Measurements from ENCODE around the gene DDX31. TPM values are rescaled to one million over a fixed set of nuclear protein-coding genes. Genes with fewer than 3 reads are reported as not detected.
A peak's percentile ranks its signal among the peaks of the same experiment; 100 is the strongest.
"Not testable (repeated sequence)": the region's sequence is repeated elsewhere in the genome, so short reads cannot be mapped to it uniquely, and the experiment has no call there.

The DDX31 gene
- total RNA-seq (2014; rRNA removed) (14.2 and 14.6 TPM in 2 replicates), Bru-seq, nascent RNA (percentile 73 among the genes with signal in this experiment), BruChase-seq, experiment 1, labeled RNA remaining after a 6-hour chase (percentile 65 among the genes with signal in this experiment), BruChase-seq, experiment 2, labeled RNA remaining after a 2-hour chase (percentile 74 among the genes with signal in this experiment)
- long read RNA-seq, full-length matches to known transcripts = 12 of 25 reads
- long read RNA-seq, partial matches to known transcripts = 3 of 25 reads
- long read RNA-seq, other reads (novel, unspliced or antisense) = 10 of 25 reads

DNA sequence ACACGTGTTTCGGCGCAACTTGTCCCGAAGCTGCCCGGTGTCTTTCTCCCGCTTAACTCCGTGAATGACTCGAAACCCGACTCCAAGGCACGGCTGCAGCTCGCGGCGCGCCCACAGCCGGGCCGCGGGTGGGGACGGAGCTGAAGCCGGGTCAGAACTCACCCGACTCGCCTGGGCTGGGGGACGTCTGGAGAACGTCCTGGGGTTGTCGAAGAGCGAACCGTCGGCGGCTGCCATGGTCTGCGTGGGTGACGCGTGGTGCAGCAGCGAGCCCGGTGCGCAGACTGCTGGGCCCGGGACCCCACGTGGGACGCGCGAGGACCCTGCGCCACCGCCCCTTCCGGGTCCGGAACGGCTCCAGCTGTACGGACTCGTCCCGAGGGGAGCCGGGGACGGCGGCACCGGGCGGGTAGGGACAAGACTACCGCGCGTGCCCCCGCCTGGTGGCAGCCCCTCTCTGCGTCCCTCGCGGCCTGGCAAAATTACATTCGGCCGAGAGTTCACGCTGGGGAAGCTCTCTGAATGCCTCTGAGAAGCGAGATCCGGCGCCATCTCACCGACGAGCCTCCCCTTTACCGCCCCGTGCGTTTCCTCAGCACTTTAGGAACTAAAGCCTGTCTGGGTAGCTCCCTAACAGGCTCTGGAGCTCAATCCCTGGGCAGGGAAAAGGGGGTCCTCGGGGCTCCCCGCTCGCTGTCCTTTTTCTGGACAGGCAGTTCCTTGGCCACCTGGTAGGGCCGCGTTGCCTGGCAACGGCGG lies at the start of gene DDX31:
DDX31 (minus strand) TSS at position 286 of the 759 bp plus-strand sequence; CDS start at position 237, 49 bp downstream.
- H3K4me3 ChIP-seq (ENCODE audit: low read length) = peak within 1 kb of the TSS; percentile 91
- DNase-seq = peak; percentile 65

DNA sequence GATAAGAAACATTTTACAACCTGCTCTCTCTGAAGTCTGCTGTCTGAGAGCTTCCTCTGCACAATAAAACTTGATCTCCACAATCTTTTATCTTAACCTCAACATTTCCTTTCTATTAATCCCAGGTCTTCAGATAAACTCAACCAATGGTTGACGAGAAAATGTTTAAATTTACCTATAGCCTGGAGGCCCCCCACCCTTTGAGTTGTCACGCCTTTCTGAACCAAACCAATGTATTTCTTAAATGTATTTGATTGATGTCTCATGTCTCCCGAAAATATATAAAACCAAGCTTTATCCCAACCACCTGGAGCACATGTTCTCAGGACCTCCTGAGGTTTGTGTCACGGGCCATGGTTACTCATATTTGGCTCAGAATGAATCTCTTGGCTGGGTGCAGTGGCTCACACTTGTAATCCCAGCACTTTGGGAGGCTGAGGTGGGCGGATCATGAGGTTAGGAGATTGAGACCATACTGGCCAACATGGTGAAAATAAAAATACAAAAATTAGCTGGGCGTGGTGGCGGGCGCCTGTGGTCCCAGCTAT lies 48.7 kb upstream of the DDX31 start:
- H3K36me3 ChIP-seq (ENCODE audit: low read depth, low read length); H3K27me3 ChIP-seq (ENCODE audit: low read length); H3K4me2 ChIP-seq (ENCODE audit: low read length); H2AFZ ChIP-seq (ENCODE audit: low read length); H3K9me3 ChIP-seq (ENCODE audit: low read length); ATAC-seq; H3K9me2 ChIP-seq (replicated peaks; ENCODE audit: low read length); H3K79me2 ChIP-seq (ENCODE audit: low read length); H3K9ac ChIP-seq (ENCODE audit: low read length); intact Hi-C loops (cut with micrococcal nuclease); H3K27ac ChIP-seq (ENCODE audit: low read length); CTCF ChIA-PET; DNase-seq; H3K4me1 ChIP-seq (ENCODE audit: insufficient read depth, low read length); H4K20me1 ChIP-seq (ENCODE audit: low read length); H3K4me3 ChIP-seq (ENCODE audit: low read length); BruUV-seq (replicated peaks); POLR2A ChIA-PET (ENCODE audit: unreplicated experiment); H3F3A ChIP-seq (ENCODE audit: low read length, unreplicated experiment): not testable (repeated sequence)

More for the DNA sequence above, at the start of gene DDX31:
- H3K36me3 ChIP-seq (ENCODE audit: low read depth, low read length) = no peaks in the 10 kb centered on the region; the same call in 1 of the 2 replicates
- peaks cover 25% of the 10 kb centered on the region for H3K4me1 ChIP-seq (ENCODE audit: insufficient read depth, low read length)
- H3K79me2 ChIP-seq (ENCODE audit: low read length) = peaks cover 100% of the 10 kb centered on the region
- peak; percentile 75 for ATAC-seq
- H3K9ac ChIP-seq (ENCODE audit: low read length) = peak within 1 kb of the TSS; percentile 99
- ChIA-PET CTCF (interaction anchor here (0.5 kb wide), 1 partner anchor 260 kb away, joined by 4 read pairs; the partner anchor contains the start of gene CFAP77), POLR2A (ENCODE audit: unreplicated experiment) (interaction anchor here (0.9 kb wide), 1 partner anchor 43 kb away, joined by 5 read pairs; no protein-coding TSS in a partner anchor)
- H3K9me3 ChIP-seq (ENCODE audit: low read length) = no peaks in the 10 kb centered on the region
- H3K27me3 ChIP-seq (ENCODE audit: low read length) = no peaks in the 10 kb centered on the region
- TF ChIP-seq EZH2phosphoT487 (IDR thresholded peaks at IDR 0.05; ENCODE audit: borderline replicate concordance, low read length) = no peak
- TF ChIP-seq, protein P1, sequence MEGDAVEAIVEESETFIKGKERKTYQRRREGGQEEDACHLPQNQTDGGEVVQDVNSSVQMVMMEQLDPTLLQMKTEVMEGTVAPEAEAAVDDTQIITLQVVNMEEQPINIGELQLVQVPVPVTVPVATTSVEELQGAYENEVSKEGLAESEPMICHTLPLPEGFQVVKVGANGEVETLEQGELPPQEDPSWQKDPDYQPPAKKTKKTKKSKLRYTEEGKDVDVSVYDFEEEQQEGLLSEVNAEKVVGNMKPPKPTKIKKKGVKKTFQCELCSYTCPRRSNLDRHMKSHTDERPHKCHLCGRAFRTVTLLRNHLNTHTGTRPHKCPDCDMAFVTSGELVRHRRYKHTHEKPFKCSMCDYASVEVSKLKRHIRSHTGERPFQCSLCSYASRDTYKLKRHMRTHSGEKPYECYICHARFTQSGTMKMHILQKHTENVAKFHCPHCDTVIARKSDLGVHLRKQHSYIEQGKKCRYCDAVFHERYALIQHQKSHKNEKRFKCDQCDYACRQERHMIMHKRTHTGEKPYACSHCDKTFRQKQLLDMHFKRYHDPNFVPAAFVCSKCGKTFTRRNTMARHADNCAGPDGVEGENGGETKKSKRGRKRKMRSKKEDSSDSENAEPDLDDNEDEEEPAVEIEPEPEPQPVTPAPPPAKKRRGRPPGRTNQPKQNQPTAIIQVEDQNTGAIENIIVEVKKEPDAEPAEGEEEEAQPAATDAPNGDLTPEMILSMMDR (conservative IDR thresholded peaks at IDR 0.05; ENCODE audit: low read depth, low read length) = no peak
- no peak for TF ChIP-seq EZH2 (IDR thresholded peaks at IDR 0.05; ENCODE audit: low read length, unreplicated experiment)
- H3K27ac ChIP-seq (ENCODE audit: low read length) = peak within 1 kb of the TSS; percentile 93
- H4K20me1 ChIP-seq (ENCODE audit: low read length) = peaks cover 33% of the 10 kb centered on the region
- intact Hi-C loops (cut with micrococcal nuclease) = loop anchor here (10.0 kb wide), 1 partner anchor 45 kb away; no protein-coding TSS in a partner anchor
- H2AFZ ChIP-seq (ENCODE audit: low read length) = peak within 1 kb of the TSS; percentile 93
- peak within 1 kb of the TSS; percentile 91 for H3K4me2 ChIP-seq (ENCODE audit: low read length)
- H3K9me2 ChIP-seq (replicated peaks; ENCODE audit: low read length) = no peaks in the 10 kb centered on the region
- no TSS peak for BruUV-seq (replicated peaks)
- H3F3A ChIP-seq (ENCODE audit: low read length, unreplicated experiment) = peaks cover 6% of the 10 kb centered on the region

DNA sequence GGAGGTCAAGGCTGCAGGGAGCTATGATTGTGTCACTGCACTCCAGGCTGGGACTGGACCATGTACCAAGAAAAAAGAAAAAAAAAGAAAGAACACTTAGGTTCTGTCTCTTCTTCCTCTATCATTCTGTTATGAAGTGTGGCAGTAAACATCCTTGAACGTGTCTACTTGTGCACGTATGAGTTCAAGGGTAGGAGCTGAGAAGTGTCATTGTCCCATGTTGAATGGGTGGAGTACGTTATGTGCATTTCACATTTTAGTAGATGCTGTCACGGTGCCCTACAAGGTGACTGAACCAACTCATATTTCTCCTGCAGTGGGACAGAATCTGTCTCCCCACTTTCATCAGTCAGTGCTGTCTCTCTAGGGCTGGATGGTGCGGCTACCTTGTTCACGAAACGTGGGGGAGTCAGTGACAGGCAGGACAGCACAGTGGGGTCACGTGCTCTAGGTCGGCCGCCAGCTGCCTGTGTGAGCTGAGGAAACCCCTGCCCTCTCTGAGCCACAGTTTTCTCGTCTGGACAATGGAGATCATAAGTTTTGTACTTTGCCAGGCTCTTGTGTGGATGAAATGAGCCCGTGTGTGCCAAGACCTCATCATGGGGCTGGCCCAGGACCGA lies 47.7 kb upstream of the DDX31 start:
- no peak overlapping the region for H3K9ac ChIP-seq (ENCODE audit: low read length)
- H3F3A ChIP-seq (ENCODE audit: low read length, unreplicated experiment) = no peaks in the 10 kb centered on the region
- BruUV-seq (replicated peaks) = no TSS peak
- no peak overlapping the region for H3K27ac ChIP-seq (ENCODE audit: low read length)
- H3K4me2 ChIP-seq (ENCODE audit: low read length) = no peak overlapping the region
- ChIA-PET CTCF (no interaction called here), POLR2A (ENCODE audit: unreplicated experiment) (no interaction called here)
- no peak for ATAC-seq
- intact Hi-C loops (cut with micrococcal nuclease) = no loop called here
- TF ChIP-seq EZH2phosphoT487 (IDR thresholded peaks at IDR 0.05; ENCODE audit: borderline replicate concordance, low read length) (no peak), EZH2 (IDR thresholded peaks at IDR 0.05; ENCODE audit: low read length, unreplicated experiment) (no peak)
- TF ChIP-seq, protein P1 (conservative IDR thresholded peaks at IDR 0.05; ENCODE audit: low read depth, low read length) = no peak
- H3K9me3 ChIP-seq (ENCODE audit: low read length) = no peaks in the 10 kb centered on the region
- no peaks in the 10 kb centered on the region for H4K20me1 ChIP-seq (ENCODE audit: low read length)
- no peaks in the 10 kb centered on the region for H3K4me1 ChIP-seq (ENCODE audit: insufficient read depth, low read length)
- H2AFZ ChIP-seq (ENCODE audit: low read length) = no peak overlapping the region
- H3K9me2 ChIP-seq (replicated peaks; ENCODE audit: low read length) = no peaks in the 10 kb centered on the region
- H3K27me3 ChIP-seq (ENCODE audit: low read length) = no peaks in the 10 kb centered on the region
- no peaks in the 10 kb centered on the region for H3K79me2 ChIP-seq (ENCODE audit: low read length)
- H3K4me3 ChIP-seq (ENCODE audit: low read length) = no peak overlapping the region
- no peaks in the 10 kb centered on the region for H3K36me3 ChIP-seq (ENCODE audit: low read depth, low read length)
- DNase-seq = no peak
